SU-DHL-6 (cell line): ENCODE measurements around the gene STK35.
A peak's percentile ranks its signal among the peaks of the same experiment; 100 is the strongest.

Experiments
- H2AFZ ChIP-seq: fragments of 200-600 bp; sonication (generic); 2 replicates; pipeline ENCODE4 v1.6.1; 2014; ENCODE audit warnings: low read depth, mild to moderate bottlenecking, moderate library complexity, mixed read lengths, antibody characterized with exemption, low read length; ENCODE audit not compliant: severe bottlenecking
- H3F3A ChIP-seq: fragments of 200-600 bp; shearing (Covaris generic); 2 replicates; pipeline ENCODE4 v1.6.0; 2016; ENCODE audit warnings: antibody characterized with exemption, mild to moderate bottlenecking; ENCODE audit not compliant: insufficient read depth
- H3K27ac ChIP-seq: fragments of 200-600 bp; sonication (generic); 2 replicates; pipeline ENCODE4 v1.5.1; 2016; ENCODE audit warnings: low read depth, mild to moderate bottlenecking, low read length, moderate library complexity, mixed read lengths
- H3K27me3 ChIP-seq: fragments of 200-600 bp; sonication (generic), shearing (Covaris generic); 2 replicates; pipeline ENCODE4 v1.6.0; 2014; ENCODE audit warnings: mild to moderate bottlenecking, low read length
- H3K36me3 ChIP-seq: fragments of 200-600 bp; sonication (generic); 2 replicates; pipeline ENCODE4 v1.6.1; 2014; ENCODE audit warnings: mild to moderate bottlenecking, low read length, mixed read lengths
- H3K4me2 ChIP-seq: fragments of 300-600, 200-600 bp; shearing (Covaris generic), sonication (generic); 2 replicates; pipeline ENCODE4 v1.6.0; 2014; ENCODE audit warnings: low read length, low read depth, mild to moderate bottlenecking; ENCODE audit not compliant: poor library complexity, severe bottlenecking
- H3K4me3 ChIP-seq: fragments of 200-600 bp; sonication (generic); 2 replicates; pipeline ENCODE4 v1.5.1; 2014; ENCODE audit warnings: antibody characterized with exemption, low read length, mild to moderate bottlenecking, mixed read lengths; ENCODE audit not compliant: insufficient read depth, poor library complexity, severe bottlenecking
- H3K79me2 ChIP-seq: fragments of 200-600 bp; sonication (generic); 2 replicates; pipeline ENCODE4 v1.6.1; 2014; ENCODE audit warnings: mild to moderate bottlenecking, low read length, moderate library complexity; ENCODE audit not compliant: insufficient read depth
- H3K9ac ChIP-seq: fragments of 200-600 bp; sonication (generic); 2 replicates; pipeline ENCODE4 v1.7.0; 2014; ENCODE audit warnings: mild to moderate bottlenecking, low read length
- H3K9me2 ChIP-seq: fragments of 200-600 bp; sonication (generic); replicated peaks from 2 replicates; pipeline ENCODE4 v1.6.1; 2014; ENCODE audit warnings: low read length; ENCODE audit not compliant: insufficient read depth
- H3K9me3 ChIP-seq: fragments of 200-600 bp; sonication (generic); 2 replicates; pipeline ENCODE4 v1.6.1; 2014; ENCODE audit warnings: low read length, mixed read lengths; ENCODE audit not compliant: insufficient read depth
- H4K20me1 ChIP-seq: fragments of 200-600 bp; sonication (generic); 2 replicates; pipeline ENCODE4 v1.6.1; 2014; ENCODE audit warnings: low read depth, mild to moderate bottlenecking, antibody characterized with exemption, low read length, moderate library complexity, mixed read lengths
- CTCF ChIP-seq: fragments of 200-600 bp; sonication (generic); IDR thresholded peaks from one replicate; pipeline ENCODE4 v1.5.1; 2017; ENCODE audit warnings: antibody characterized with exemption, mild to moderate bottlenecking, low read length, moderate library complexity; ENCODE audit not compliant: insufficient read depth, poor library complexity, severe bottlenecking
- EZH2phosphoT487 ChIP-seq: fragments of 200-600 bp; sonication (generic), shearing (Covaris generic); conservative IDR thresholded peaks from 2 replicates; pipeline ENCODE4 v1.6.1; 2018; ENCODE audit warnings: mild to moderate bottlenecking, antibody characterized with exemption, low read length, moderate library complexity, mixed read lengths

The STK35 gene

GRCh38 chr20:2093883-2094282 lies 7.7 kb upstream of the STK35 start:
- TF ChIP-seq EZH2phosphoT487: no peak
- TF ChIP-seq CTCF: no peak
- H4K20me1 ChIP-seq: no peaks in the 10 kb centered on the region
- peak overlapping the region; percentile 47 for H3K4me2 ChIP-seq
- no peaks in the 10 kb centered on the region for H3K36me3 ChIP-seq
- H3K79me2 ChIP-seq: no peaks in the 10 kb centered on the region
- no peak overlapping the region for H2AFZ ChIP-seq
- no peaks in the 10 kb centered on the region for H3K9me3 ChIP-seq
- no peaks in the 10 kb centered on the region for H3K27me3 ChIP-seq
- no peaks in the 10 kb centered on the region for H3K9me2 ChIP-seq
- H3K4me3 ChIP-seq: no peak overlapping the region
- H3K27ac ChIP-seq: no peak overlapping the region
- H3F3A ChIP-seq: no peaks in the 10 kb centered on the region
- no peak overlapping the region for H3K9ac ChIP-seq

GRCh38 chr20:2101865-2102584 lies 398 bp downstream of the STK35 start:
- Histone ChIP-seq H4K20me1 (peaks cover 12% of the 10 kb centered on the region; the same call in 1 of the 2 replicates), H3K79me2 (peaks cover 39% of the 10 kb centered on the region), H3K27ac (peak overlapping the region; percentile 91), H3K36me3 (0 out of 2 replicates have a peak, but pooled peaks cover 3% of the 10 kb centered on the region), H3K9ac (peak overlapping the region; percentile 92), H3K9me3 (no peaks in the 10 kb centered on the region), H3F3A (0 out of 2 replicates have a peak, but pooled peaks cover 5% of the 10 kb centered on the region), H3K4me2 (peak overlapping the region; percentile 99), H3K9me2 (no peaks in the 10 kb centered on the region), H3K27me3 (no peaks in the 10 kb centered on the region), H2AFZ (peak overlapping the region; percentile 83), H3K4me3 (peak overlapping the region; percentile 96)
- TF ChIP-seq EZH2phosphoT487 (no peak), CTCF (no peak)

- H4K20me1 ChIP-seq: peaks cover 12% of the 10 kb centered on the region; the same call in 1 of the 2 replicates
- no peaks in the 10 kb centered on the region for H3K9me2 ChIP-seq
- peak overlapping the region; percentile 99 for H3K4me2 ChIP-seq
- no peaks in the 10 kb centered on the region for H3K9me3 ChIP-seq
- H3K9ac ChIP-seq: peak overlapping the region; percentile 92
- peaks cover 47% of the 10 kb centered on the region for H3K79me2 ChIP-seq
- peak overlapping the region; percentile 96 for H3K4me3 ChIP-seq
- H2AFZ ChIP-seq: peak overlapping the region; percentile 83
- TF ChIP-seq EZH2phosphoT487 (no peak), CTCF (no peak)
- H3K27me3 ChIP-seq: no peaks in the 10 kb centered on the region
- 0 out of 2 replicates have a peak, but pooled peaks cover 5% of the 10 kb centered on the region for H3F3A ChIP-seq
- H3K36me3 ChIP-seq: 0 out of 2 replicates have a peak, but pooled peaks cover 4% of the 10 kb centered on the region
- H3K27ac ChIP-seq: peak overlapping the region; percentile 91
Observed at GRCh38 chr20:2102585-2103460, 1.2 kb downstream of the STK35 start.
